HG03066 (cell line): Measurements from ENCODE around the gene HMX3.

Experiments used
- ATAC-seq: cut with Tn5 transposase; IDR thresholded peaks from one replicate; pipeline ENCODE4 v1.9.1; 2021; ENCODE audit warnings: low read depth; ENCODE audit not compliant: unreplicated experiment

Gene HMX3

DNA sequence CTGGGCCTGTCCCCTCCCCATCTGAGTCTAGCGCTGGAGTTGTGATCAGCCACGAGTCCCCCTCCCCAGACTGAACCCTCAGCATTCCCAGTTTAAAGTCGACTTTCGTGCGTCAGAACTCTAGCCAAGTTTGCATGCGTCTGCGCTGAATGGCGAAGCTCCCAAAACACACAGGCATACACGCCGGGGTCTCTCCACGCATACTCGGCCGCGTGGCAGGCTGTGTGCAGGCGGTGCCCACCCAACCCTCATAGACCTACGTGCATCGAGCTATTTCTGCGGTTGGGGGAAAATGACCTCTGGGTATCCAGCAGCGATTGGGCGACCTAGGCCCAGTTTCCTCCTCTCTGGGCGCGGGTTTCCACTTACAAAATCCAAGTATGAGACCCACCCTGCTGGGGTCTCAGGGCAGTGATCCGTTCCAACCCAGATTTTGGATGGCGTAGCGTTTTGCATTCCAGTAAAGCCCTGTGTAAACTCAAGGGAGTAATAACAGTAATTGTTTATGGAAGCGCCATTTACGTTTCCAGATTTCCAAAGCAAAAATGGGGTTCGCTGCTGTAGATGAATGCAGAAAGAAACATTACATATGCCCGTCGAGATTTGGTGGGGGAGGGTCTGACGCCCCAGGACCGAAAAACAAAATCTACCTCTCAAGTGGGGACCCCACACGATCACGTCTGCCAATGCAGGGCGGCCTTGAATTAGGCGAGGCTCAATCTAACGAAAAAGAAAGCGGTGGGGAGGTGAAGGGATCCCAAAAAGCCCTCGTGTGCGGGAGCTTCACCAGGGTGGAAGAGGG is 2.0 kb upstream of the HMX3 start:
- no peak for ATAC-seq

DNA sequence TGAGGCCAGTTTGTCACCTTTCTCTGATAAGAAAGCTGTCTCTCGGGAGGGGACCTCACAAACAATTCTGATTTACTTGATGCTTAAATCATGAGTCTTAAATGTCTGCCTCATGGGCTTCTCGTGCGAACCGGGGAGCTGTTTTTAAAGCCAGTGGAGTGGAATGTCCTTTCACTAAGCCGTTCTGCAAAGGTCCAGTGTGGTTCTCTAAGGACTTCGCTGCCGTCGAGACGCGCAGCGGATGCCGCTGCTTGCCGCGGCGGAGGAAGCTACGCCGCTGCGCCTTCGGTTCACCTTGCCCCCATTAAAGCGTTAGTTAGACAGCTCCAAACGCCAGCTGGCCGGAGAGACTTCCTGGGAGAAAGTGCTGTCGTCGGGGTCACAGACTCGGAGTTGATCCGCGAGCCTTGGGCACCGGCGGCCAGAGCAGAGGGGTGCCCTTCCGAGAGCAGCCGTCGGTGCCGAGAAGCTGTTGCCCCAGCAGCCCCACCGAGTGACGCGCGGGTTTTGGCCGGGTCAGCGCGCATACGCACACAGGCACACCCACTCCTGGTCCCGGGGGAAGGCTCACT is 1.3 kb upstream of the HMX3 start:
- no peak for ATAC-seq

DNA sequence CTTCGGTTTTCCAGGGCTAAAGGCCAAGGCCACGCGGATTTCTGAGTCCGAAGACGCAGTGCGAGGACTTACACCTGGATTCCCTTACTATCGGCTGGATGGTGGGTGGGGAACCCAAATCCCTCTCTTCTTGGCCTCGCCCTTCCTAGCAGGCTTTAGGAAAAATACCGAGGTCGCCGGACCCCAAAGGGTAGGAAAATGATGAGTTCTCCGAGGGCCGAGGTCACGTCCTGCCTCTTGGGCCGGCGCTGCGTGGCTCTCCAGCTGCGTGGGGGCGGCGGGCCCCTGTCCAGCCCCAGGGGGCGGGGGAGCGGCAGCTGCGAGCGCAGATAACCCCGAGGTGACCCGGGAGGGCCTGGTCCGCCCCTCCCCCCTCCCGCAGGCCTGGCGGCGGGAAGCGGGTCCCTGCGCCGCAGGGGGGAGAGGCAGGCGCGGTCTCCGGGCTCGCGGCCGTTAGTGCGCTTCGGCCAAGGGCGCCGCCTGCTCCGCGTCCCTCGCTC is 805 bp upstream of the HMX3 start:
- ATAC-seq = no peak

DNA sequence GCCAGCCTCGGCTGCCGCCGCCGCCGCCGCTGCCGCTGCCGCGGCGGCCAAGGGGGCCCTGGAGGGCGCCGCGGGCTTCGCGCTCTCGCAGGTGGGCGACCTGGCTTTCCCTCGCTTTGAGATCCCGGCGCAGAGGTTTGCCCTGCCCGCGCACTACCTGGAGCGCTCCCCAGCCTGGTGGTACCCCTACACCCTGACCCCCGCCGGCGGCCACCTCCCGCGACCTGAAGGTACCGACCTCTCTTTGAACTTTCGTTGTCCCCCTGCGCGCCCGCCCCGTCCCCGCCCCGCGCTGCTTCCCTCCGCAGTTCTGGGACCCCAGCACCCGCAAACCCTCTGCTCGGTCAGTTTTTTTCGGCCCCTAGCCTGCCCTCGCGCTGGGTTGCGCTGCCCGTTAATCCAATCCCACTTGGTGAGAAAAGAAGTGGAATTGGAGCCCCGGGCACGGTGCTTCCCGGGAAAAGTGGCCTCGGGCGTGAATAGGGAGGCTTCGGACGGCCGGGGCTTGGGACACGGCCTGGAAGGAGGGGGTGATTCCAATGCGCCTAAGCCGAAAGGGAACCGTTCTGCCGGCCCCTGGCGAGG is 543 bp downstream of the HMX3 start:
- no peak for ATAC-seq

DNA sequence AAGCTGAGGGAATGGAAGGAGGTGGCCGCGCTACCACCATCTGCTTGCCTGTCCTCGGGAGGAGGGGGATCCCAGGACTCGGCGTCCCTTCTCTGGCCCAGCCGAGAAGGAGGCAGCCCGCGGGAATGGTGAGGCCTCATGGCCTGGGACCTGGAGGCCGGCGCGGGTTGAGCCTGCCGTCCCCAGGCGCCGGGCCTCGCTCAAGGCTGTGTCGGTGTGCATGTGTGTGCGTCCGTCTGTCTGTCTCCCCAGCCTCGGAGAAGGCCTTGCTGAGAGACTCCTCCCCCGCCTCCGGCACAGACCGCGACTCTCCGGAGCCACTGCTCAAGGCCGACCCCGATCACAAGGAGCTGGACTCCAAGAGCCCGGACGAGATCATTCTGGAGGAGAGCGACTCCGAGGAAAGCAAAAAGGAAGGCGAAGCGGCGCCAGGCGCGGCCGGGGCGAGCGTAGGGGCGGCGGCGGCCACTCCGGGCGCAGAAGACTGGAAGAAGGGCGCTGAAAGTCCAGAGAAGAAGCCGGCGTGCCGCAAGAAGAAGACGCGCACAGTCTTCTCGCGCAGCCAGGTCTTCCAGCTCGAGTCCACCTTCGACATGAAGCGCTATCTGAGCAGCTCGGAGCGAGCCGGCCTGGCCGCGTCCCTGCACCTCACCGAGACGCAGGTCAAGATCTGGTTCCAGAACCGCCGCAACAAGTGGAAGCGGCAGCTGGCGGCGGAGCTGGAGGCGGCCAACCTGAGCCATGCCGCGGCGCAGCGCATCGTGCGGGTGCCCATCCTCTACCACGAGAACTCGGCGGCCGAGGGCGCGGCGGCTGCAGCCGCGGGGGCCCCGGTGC is 1.3 kb downstream of the HMX3 start:
- no peak for ATAC-seq

DNA sequence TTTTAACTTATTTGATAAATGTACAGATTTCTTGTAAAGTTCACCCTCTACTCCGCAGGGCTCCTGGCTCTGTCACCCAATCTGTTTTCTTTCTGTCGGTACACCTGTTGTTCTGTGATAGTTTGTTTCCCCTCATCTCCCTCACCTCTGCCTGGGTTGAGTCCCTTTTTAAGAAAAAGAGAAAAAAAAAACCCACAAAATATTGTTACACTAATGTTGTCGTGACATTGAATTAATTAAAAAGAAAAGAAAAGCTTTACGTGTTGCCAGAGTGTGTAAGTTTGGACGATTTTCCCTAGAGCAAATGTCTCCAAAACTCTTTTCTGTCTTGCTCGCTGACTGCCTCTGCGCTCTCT is 3.4 kb downstream of the HMX3 start:
- no peak for ATAC-seq

DNA sequence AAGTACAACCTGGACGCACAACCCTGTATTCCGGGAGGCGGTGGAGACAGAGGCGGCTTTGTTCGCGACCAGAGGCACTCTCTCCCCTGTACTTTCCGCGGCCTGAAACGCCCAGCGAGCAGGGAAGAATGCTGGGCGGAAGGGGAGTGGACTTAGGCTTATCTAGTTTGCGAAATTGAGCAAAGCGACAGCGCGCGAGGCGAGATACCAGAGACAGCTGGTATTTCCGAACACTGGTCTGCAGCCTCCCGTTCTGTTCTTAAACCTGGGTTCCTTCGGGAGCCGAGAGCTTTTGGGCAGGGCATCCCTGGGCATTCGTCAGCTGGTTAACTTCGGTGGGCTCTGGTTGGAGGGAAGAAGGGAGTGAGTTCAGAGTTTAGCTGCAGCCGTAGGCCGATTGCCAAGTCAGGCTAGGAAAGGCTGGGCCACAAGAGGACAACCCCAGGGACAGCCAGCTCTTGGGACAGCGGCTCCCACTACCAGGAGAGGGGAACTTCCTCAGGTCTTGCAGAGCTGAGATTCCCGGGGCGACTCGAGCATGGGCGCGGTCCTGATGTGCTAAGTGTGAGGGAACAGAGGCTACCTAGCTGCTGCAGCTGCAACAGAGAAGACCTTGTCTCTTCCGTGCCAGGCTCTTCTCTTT is 3.9 kb downstream of the HMX3 start:
- ATAC-seq = no peak

DNA sequence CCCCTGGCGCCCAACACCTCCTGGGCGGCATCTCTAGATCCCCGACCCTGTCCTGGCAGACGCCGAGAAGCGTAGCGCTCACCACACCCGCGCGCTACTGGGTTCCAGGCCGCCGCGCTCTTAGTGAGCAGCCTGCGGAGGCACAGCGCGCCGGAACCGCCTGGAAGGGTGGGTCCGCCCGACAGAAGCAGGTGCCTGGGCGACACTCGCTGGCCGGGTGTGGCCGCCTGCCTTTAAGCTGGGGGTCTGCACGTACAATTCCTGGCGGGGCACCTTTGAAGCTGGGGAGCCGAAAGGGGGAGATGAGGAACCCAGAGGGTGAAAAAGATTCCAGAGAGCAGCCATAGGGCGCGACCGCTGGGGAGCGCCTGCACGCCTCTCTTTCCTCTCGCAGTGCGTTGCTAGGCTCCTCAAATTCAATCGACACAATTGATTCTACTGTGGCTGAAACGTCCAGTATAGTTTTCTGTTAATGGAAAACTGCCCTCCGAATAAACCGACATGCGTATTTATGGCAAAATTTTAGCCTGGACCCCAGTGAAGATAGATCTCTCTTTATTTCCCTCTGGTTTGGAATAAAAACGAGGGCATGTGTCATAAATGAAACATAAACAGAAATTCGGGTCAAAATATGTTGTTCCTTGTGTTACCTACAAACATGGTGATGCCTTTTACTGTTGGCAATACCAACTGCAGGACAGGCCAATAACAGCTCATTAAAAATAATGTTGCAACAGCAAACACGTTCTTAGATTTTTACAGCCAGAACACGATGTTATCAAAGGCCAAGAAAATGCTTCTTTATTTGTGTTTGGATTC is 4.6 kb downstream of the HMX3 start:
- ATAC-seq = no peak

DNA sequence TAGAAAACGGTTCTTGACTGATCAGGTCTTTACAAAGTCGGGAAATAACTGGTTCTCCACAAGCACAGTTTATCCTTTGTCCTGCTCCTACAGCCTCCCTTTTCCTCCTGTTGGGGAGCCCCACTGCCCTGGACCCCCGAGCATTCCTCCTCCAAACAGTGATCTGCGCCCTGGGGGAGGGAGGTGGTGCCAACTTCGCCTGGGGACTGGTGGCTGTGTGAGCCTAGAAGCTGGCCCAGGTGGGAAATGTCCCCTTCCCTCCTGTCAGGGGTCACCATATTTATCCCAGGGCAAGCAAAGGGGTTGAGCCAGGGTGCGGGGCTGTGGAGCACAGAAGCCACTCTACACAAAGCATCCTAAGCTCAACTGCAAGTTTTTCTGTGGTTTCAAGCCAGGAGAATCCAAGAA is 5.2 kb downstream of the HMX3 start:
- no peak for ATAC-seq

DNA sequence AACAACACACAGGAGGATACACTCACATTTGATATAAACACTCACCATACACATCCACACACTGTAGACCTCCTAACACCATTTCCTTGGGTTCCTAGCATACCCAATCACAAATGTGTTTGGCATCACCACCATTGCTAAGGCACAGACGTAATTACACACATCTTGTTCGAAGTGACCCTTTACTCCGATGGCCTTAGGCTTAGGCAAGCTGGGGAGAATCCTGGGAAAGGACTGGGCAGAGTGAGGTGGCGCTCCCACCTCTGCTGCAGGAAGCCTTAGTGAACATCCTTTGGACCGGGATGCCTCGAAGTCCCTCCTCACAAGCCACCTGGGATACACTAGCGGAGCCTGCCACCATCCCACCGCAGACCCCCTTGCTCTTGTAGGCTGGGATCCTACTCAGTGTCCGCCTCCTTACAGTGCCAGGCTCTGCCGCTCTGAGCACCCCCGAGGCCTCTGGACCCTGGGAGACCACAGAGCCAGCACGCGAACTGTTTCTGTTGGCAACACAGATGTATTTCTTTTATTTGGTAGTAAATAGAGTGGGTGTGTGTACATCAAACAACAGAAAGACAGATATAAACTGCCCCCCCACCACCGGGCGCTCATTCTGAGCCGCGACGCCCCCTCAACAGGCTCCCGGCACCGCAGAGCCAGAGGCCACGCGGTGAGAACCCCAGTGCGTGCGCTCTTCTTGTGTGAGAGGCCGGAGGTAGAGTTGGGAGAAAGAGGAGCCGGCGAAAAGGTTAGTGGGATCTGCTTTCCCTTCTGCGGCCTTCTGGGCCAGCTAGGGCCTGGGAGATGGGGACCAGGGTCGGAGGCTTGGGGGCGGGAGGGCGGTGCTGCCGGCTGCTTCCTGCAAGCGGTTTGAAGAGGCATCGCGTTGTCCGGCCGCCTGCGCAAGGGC is 6.3 kb downstream of the HMX3 start:
- ATAC-seq = no peak

DNA sequence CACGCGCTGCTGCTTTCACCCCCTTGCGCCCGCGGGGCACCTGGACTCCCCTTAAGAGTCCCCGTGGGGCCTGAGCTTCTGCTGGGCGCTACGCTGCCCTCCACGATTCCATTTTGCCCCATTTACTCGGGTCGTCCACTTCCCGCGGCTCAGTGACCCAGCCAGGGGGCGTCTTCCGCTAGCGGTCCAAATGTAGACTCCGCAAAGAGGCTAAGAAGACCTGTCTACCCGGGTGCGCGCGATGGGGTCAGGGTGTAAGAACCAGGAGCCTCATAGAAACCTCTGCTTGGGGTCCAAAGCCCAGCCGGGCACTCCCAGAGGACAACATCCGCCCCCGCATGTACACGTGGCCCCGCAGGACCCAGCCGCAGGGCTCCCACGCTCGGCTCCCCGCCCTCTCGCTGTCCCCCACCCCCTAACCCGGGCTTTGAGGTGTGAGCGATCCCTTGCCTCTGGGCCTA is 7.0 kb downstream of the HMX3 start:
- no peak for ATAC-seq

DNA sequence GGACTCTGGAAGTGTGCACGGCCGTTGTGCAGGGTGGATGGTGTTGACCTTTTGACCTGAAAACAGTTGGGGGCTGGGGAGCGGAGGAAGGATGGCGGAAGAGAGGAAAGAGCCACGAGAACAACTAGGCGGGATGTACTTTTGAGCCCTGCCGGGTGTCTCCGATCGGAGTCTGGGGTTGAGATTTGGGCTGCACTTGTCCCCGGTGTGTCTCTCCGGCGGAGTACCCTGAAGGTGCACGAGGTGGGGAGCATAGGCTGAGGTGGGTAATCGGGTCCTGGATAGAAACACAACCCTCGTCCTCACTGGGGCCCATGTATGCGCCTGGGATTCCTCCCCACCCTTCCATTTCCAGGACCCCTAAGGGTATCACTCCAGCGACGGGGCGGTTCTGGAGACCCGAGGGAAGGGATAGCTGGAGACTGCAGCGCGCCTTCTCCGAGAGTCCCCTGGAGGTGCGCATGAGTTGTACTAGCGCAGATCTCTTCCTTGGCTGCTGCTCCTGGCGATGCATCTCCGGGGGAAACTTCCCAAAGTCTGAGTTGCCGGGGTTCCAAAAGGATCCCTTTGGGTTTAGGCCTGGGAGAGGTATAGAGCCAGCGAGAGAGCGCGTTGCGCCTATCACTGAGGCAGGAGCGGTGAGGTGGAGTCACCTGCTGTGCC is 7.5 kb downstream of the HMX3 start:
- ATAC-seq = no peak

DNA sequence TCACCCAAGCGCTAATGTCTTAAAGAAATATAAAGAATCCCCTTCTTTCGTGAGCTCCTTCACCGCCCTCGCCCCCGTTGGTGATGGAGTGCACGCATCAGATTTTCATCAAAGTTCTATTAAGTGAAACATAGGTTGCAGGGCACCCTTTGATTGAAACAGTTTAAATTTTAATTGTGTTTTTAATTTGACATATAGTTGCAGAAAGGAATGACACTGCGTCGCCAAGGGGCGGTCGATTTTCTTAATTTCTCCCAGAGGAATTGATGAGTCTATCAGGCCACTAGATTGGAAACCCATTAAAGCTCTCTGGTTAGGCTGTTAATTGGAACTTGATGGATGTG is 8.0 kb downstream of the HMX3 start:
- ATAC-seq = no peak

DNA sequence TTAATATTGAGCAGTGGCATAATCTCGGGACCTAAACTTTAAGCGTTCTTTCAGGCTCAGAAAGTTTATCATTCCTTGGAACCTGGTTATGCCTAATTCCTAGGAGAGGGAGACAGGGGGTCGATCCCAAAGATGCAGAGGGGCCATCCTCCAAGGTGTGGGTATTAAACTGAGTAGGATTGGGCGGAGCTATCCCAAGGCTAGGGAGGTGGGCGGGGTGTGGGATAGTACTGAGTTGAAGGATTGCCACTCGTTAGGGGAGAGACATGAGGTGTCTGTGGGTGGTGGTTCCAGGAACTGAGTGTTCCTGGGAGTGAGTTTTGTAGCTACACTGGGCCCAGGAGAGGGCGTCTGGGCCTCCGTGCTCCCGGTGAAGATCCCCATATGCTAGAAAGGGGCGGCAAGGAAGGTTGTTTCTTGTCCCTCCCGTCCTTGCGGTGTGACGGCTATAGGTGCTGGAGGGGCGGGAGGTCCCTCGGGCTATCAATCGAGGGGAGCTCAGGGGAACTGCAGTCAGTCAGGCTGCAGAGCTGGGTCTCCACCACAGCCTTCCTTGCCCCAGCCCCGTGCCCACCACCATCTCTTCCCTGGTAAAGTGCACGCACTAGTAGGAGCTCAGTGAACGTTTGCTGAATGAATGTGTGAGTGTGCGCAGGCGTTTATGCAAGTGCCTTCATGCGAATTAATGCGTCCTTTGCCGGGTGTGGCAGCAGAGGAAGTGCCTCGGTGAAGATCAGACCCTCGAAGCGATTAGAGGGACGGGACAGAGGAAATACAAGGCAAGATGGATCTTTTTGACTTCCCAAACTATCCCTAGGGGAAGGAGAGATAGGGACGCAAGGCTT is 9.1 kb downstream of the HMX3 start:
- ATAC-seq = no peak

DNA sequence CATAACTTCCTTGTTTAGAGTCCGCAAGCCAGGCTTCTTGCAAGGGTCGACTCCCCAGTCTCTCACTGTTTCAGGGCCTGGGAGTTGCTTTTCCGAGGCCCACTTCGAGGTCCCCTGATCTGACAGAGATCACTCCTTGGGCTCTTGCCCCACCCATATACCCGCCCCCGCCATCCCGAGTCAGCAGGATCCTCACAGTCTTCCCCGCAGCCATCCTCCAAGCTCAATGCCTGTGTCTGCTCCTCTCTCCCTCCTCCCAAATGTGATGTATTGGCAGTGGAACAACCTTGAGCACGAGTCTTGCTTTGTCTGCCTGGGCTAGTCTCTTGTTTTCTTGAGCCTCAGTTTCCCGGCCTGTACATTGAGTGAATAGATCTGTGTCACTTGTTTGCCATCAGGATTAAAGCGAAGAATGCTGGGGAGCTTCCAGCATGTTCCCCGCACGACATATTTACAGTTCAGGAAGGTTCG is 9.8 kb downstream of the HMX3 start:
- ATAC-seq = no peak

DNA sequence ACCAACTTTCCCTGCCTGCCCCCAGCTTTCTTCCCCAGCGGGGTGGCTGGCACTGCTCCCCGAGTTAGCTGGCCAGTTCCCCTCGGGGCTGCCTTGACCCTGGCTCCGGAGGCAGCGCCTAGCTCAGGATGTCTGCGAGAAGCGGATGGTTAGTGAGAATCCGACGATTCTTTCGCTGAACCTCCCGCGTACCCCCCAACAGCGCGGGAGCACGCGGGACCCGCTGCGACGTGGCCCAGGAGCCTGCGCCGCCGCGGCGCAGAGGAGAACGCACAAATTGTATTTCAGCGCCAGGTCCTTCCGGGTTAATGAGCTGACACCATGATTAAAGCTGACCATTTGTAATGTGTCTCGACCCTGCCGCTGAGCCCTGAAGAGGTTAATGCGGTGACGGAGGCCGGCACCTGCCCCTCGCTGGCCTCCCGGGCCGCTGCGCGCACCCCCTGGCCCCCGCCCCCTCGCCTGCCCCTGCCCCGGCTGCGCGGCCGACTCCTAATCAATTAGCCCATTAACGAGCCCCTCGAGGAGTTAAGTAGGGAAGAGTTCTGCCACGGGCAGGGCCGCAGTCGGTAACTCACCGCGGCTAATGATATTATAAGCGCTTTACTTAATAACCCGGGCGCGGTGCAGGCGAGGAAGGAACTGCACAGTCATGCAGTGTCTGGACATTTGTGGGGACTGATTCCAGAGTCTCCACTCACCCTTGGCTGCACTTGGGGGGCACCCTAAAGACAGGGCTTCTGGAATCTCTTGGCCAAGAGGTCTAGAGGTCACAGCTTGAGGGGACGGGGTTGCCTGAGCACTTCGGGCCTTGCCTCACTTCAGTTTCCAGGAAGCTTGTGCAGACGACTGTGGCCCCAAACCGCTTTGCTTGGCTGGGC is 10.5 kb downstream of the HMX3 start:
- no peak for ATAC-seq
